HEK293 (cell line): Measurements from ENCODE around the gene HERC2.

ENCODE experiments used
- CTCF ChIA-PET: fragments of 350-600 bp; formaldehyde crosslinking; extraction: SDS; loops from one replicate; lab custom pipeline; 2021; ENCODE audit warnings: antibody characterized with exemption; lab: Yijun Ruan, JAX
- POLR2A ChIA-PET: fragments of 300-600 bp; formaldehyde crosslinking; extraction: SDS; loops from one replicate; lab custom pipeline; 2020; ENCODE audit warnings: antibody characterized with exemption, inconsistent platforms; lab: Yijun Ruan, JAX
- H3K27ac ChIP-seq: fragments of 200-500 bp; sonication (Bioruptor generic); 2 replicates; pipeline ENCODE4 v1.5.1; 2014; ENCODE audit warnings: low read depth, low read length, control low read depth, inconsistent platforms; ENCODE audit errors: extremely low read depth
- H3K36me3 ChIP-seq, 2 experiments: fragments of 200-500 bp in 1 of 2; sonication (Bioruptor generic) in 1 of 2; 1 replicate in 1 of 2; 2 replicates in 1 of 2; pipeline ENCODE4 v1.5.1; 2014 to 2017; ENCODE audit warnings: inconsistent platforms in 2 of 2, low read length in 2 of 2; ENCODE audit not compliant: control insufficient read depth in 2 of 2, insufficient read depth in 1 of 2
- H3K4me1 ChIP-seq: fragments of 200-500 bp; sonication (Bioruptor generic); 2 replicates; pipeline ENCODE4 v1.5.1; 2014; ENCODE audit warnings: mild to moderate bottlenecking, low read length, inconsistent platforms; ENCODE audit not compliant: control insufficient read depth, insufficient read depth
- H3K4me3 ChIP-seq: 2 replicates; pipeline ENCODE4 v1.5.1; 2011; ENCODE audit warnings: low read depth, mild to moderate bottlenecking, control low read depth, low read length, moderate library complexity
- H3K9me3 ChIP-seq: fragments of 200-500 bp; sonication (Bioruptor generic); 2 replicates; pipeline ENCODE4 v1.5.1; 2014; ENCODE audit warnings: low read depth, low read length, inconsistent platforms; ENCODE audit not compliant: control insufficient read depth, insufficient read depth
- BCL11B ChIP-seq: fragments of 450-650 bp; formaldehyde crosslinking; IDR thresholded peaks from 2 replicates; pipeline ENCODE4 v1.5.1; 2016; ENCODE audit warnings: low read depth, missing biosample characterization, missing genetic modification characterization
- CTCF ChIP-seq: fragments of 450-650 bp; formaldehyde crosslinking; IDR thresholded peaks from 2 replicates; pipeline ENCODE4 v1.5.1; 2016; ENCODE audit warnings: missing biosample characterization, missing genetic modification characterization
- GLIS1 ChIP-seq: fragments of 450-650 bp; formaldehyde crosslinking; IDR thresholded peaks from 2 replicates; pipeline ENCODE4 v1.5.1; 2016; ENCODE audit warnings: missing biosample characterization, missing genetic modification characterization
- OVOL3 ChIP-seq: fragments of 450-650 bp; formaldehyde crosslinking; IDR thresholded peaks from 2 replicates; pipeline ENCODE4 v1.5.1; 2016; ENCODE audit warnings: missing biosample characterization, missing genetic modification characterization
- PRDM6 ChIP-seq: fragments of 450-650 bp; formaldehyde crosslinking; IDR thresholded peaks from 2 replicates; pipeline ENCODE4 v1.5.1; 2017; ENCODE audit warnings: missing biosample characterization, missing genetic modification characterization
- SP3 ChIP-seq: fragments of 450-650 bp; formaldehyde crosslinking; IDR thresholded peaks from 2 replicates; pipeline ENCODE4 v1.5.1; 2016; ENCODE audit warnings: missing biosample characterization, missing genetic modification characterization
- TSHZ1 ChIP-seq: fragments of 450-650 bp; formaldehyde crosslinking; IDR thresholded peaks from 2 replicates; pipeline ENCODE4 v1.5.1; 2016; ENCODE audit warnings: missing biosample characterization, missing genetic modification characterization, borderline replicate concordance
- ZBTB20 ChIP-seq: fragments of 450-650 bp; formaldehyde crosslinking; IDR thresholded peaks from 2 replicates; pipeline ENCODE4 v1.5.1; 2016; ENCODE audit warnings: missing biosample characterization, missing genetic modification characterization
- ZBTB26 ChIP-seq: fragments of 450-650 bp; formaldehyde crosslinking; optimal IDR thresholded peaks from 2 replicates; pipeline ENCODE3; 2016; ENCODE audit warnings: missing biosample characterization, mild to moderate bottlenecking, missing genetic modification characterization
- ZBTB48 ChIP-seq: fragments of 450-650 bp; formaldehyde crosslinking; IDR thresholded peaks from 2 replicates; pipeline ENCODE4 v1.5.1; 2016; ENCODE audit warnings: missing biosample characterization, missing genetic modification characterization
- ZIC2 ChIP-seq: fragments of 450-650 bp; formaldehyde crosslinking; IDR thresholded peaks from 2 replicates; pipeline ENCODE4 v1.5.1; 2016; ENCODE audit warnings: missing biosample characterization, missing genetic modification characterization
- ZNF404 ChIP-seq: fragments of 450-650 bp; formaldehyde crosslinking; IDR thresholded peaks from 2 replicates; pipeline ENCODE4 v1.5.1; 2017; ENCODE audit warnings: missing biosample characterization, missing genetic modification characterization
- ZNF776 ChIP-seq: fragments of 450-650 bp; formaldehyde crosslinking; IDR thresholded peaks from 2 replicates; pipeline ENCODE4 v1.5.0; 2017; ENCODE audit warnings: missing biosample characterization, missing genetic modification characterization, borderline replicate concordance

Gene HERC2

GRCh38 chr15:28098766-28099554 is 223.0 kb downstream of the HERC2 start, which contains the start of gene OCA2 (continued):
- TF ChIP-seq ZBTB26 (tag by site-specific recombination): peak; percentile 53
- peak; percentile 65 for TF ChIP-seq CTCF (tag by site-specific recombination)
- peak; percentile 84 for TF ChIP-seq ZIC2 (tag by site-specific recombination)
- TF ChIP-seq SP3 (tag by site-specific recombination): peak; percentile 71

GRCh38 chr15:28098360-28098765 is 223.6 kb downstream of the HERC2 start:
- H3K27ac ChIP-seq: no peak overlapping the region
- H3K36me3 ChIP-seq: no peaks in the 10 kb centered on the region
- CTCF ChIA-PET: interaction anchor here (0.6 to 1.7 kb wide), 5 partner anchors 10 to 77 kb away, joined by 3 to 6 read pairs (median 4); no protein-coding TSS in a partner anchor
- H3K4me3 ChIP-seq: no peak overlapping the region
- TF ChIP-seq ZBTB48 (tag by site-specific recombination) (no peak), OVOL3 (tag by site-specific recombination) (no peak), PRDM6 (no peak), ZNF776 (tag by site-specific recombination) (no peak), ZBTB20 (tag by site-specific recombination) (0 out of 2 replicates have a peak, but pooled peaks have one; percentile 48), ZNF404 (tag by site-specific recombination) (no peak)
- peaks cover 3% of the 10 kb centered on the region; the same call in 1 of the 2 replicates for H3K4me1 ChIP-seq
- no peaks in the 10 kb centered on the region for H3K9me3 ChIP-seq
- POLR2A ChIA-PET: no interaction called here

GRCh38 chr15:28097656-28098359 is 224.2 kb downstream of the HERC2 start:
- TF ChIP-seq GLIS1 (tag by site-specific recombination): 0 out of 2 replicates have a peak, but pooled peaks have one; percentile 8
- no peak for TF ChIP-seq BCL11B
- TF ChIP-seq TSHZ1: no peak
- no peaks in the 10 kb centered on the region for H3K36me3 ChIP-seq
- peaks cover 3% of the 10 kb centered on the region; the same call in 1 of the 2 replicates for H3K4me1 ChIP-seq
- no peak overlapping the region for H3K27ac ChIP-seq
- CTCF ChIA-PET: interaction anchor here (0.6 to 1.7 kb wide), 5 partner anchors 10 to 76 kb away, joined by 3 to 6 read pairs (median 4); no protein-coding TSS in a partner anchor
- H3K9me3 ChIP-seq: no peaks in the 10 kb centered on the region
- POLR2A ChIA-PET: no interaction called here
- no peak overlapping the region for H3K4me3 ChIP-seq
